CD4-positive, alpha-beta T cell treated with Interleukin-17A for 4 hours (primary cell): ENCODE measurements around the gene SPR.

Source experiments
- DNase-seq: peaks from one replicate; pipeline ENCODE4 v3.0.0-alpha.2; 2020; ENCODE audit warnings: mixed read lengths

SPR gene

GRCh38 chr2:72933207-72933606, 46.0 kb downstream of the SPR start:
- DNase-seq: no peak

GRCh38 chr2:72933646-72934151, 46.5 kb downstream of the SPR start:
- no peak for DNase-seq

GRCh38 chr2:72934683-72935610, 47.7 kb downstream of the SPR start:
- no peak for DNase-seq

- no peak for DNase-seq
Measured at GRCh38 chr2:72935611-72935957, 48.4 kb downstream of the SPR start.

GRCh38 chr2:72936660-72937355, 49.6 kb downstream of the SPR start:
- no peak for DNase-seq

GRCh38 chr2:72937356-72937669, 50.1 kb downstream of the SPR start:
- DNase-seq: no peak

- DNase-seq: no peak
Measured at GRCh38 chr2:72938455-72938854, 51.2 kb downstream of the SPR start.

- no peak for DNase-seq
Measured at GRCh38 chr2:72940361-72940760, 53.2 kb downstream of the SPR start.

GRCh38 chr2:72940786-72941185, 53.6 kb downstream of the SPR start:
- no peak for DNase-seq
